HEK293 (cell line): ENCODE data around the gene OCA2.

Experiments used
- CTCF ChIA-PET: fragments of 350-600 bp; formaldehyde crosslinking; extraction: SDS; loops from one replicate; lab custom pipeline; 2021; ENCODE audit warnings: antibody characterized with exemption; lab: Yijun Ruan, JAX
- POLR2A ChIA-PET: fragments of 300-600 bp; formaldehyde crosslinking; extraction: SDS; loops from one replicate; lab custom pipeline; 2020; ENCODE audit warnings: antibody characterized with exemption, inconsistent platforms; lab: Yijun Ruan, JAX
- H3K27ac ChIP-seq: fragments of 200-500 bp; sonication (Bioruptor generic); 2 replicates; pipeline ENCODE4 v1.5.1; 2014; ENCODE audit warnings: low read depth, low read length, control low read depth, inconsistent platforms; ENCODE audit errors: extremely low read depth
- H3K36me3 ChIP-seq, 2 experiments: fragments of 200-500 bp in 1 of 2; sonication (Bioruptor generic) in 1 of 2; 1 replicate in 1 of 2; 2 replicates in 1 of 2; pipeline ENCODE4 v1.5.1; 2014 to 2017; ENCODE audit warnings: inconsistent platforms in 2 of 2, low read length in 2 of 2; ENCODE audit not compliant: control insufficient read depth in 2 of 2, insufficient read depth in 1 of 2
- H3K4me1 ChIP-seq: fragments of 200-500 bp; sonication (Bioruptor generic); 2 replicates; pipeline ENCODE4 v1.5.1; 2014; ENCODE audit warnings: mild to moderate bottlenecking, low read length, inconsistent platforms; ENCODE audit not compliant: control insufficient read depth, insufficient read depth
- H3K4me3 ChIP-seq: 2 replicates; pipeline ENCODE4 v1.5.1; 2011; ENCODE audit warnings: low read depth, mild to moderate bottlenecking, control low read depth, low read length, moderate library complexity
- H3K9me3 ChIP-seq: fragments of 200-500 bp; sonication (Bioruptor generic); 2 replicates; pipeline ENCODE4 v1.5.1; 2014; ENCODE audit warnings: low read depth, low read length, inconsistent platforms; ENCODE audit not compliant: control insufficient read depth, insufficient read depth
- FEZF1 ChIP-seq: fragments of 450-650 bp; formaldehyde crosslinking; IDR thresholded peaks from 2 replicates; pipeline ENCODE4 v1.5.1; 2016; ENCODE audit warnings: missing biosample characterization, missing genetic modification characterization
- SCRT2 ChIP-seq: fragments of 450-650 bp; formaldehyde crosslinking; IDR thresholded peaks from 2 replicates; pipeline ENCODE4 v1.5.1; 2016; ENCODE audit warnings: missing biosample characterization, missing genetic modification characterization
- YY1 ChIP-seq: fragments of 450-650 bp; formaldehyde crosslinking; IDR thresholded peaks from 2 replicates; pipeline ENCODE4 v1.5.1; 2018; ENCODE audit warnings: missing biosample characterization, missing genetic modification characterization
- YY2 ChIP-seq: fragments of 450-650 bp; formaldehyde crosslinking; IDR thresholded peaks from 2 replicates; pipeline ENCODE4 v1.5.1; 2016; ENCODE audit warnings: missing biosample characterization, missing genetic modification characterization
- ZBTB44 ChIP-seq: fragments of 450-650 bp; IDR thresholded peaks from 2 replicates; pipeline ENCODE4 v1.5.1; 2018; ENCODE audit warnings: missing biosample characterization, mild to moderate bottlenecking, missing genetic modification characterization
- ZFP37 ChIP-seq: fragments of 450-650 bp; formaldehyde crosslinking; IDR thresholded peaks from 2 replicates; pipeline ENCODE4 v1.5.1; 2016; ENCODE audit warnings: missing biosample characterization, missing genetic modification characterization
- ZNF354C ChIP-seq: fragments of 450-650 bp; formaldehyde crosslinking; IDR thresholded peaks from 2 replicates; pipeline ENCODE4 v1.5.1; 2016; ENCODE audit warnings: missing biosample characterization, missing genetic modification characterization, low read depth, borderline replicate concordance
- ZNF426 ChIP-seq: fragments of 450-650 bp; formaldehyde crosslinking; IDR thresholded peaks from 2 replicates; pipeline ENCODE4 v1.5.1; 2017; ENCODE audit warnings: missing biosample characterization, missing genetic modification characterization, mild to moderate bottlenecking, inconsistent platforms, moderate library complexity
- ZNF510 ChIP-seq: fragments of 450-650 bp; formaldehyde crosslinking; IDR thresholded peaks from 2 replicates; pipeline ENCODE4 v1.5.1; 2018; ENCODE audit warnings: mild to moderate bottlenecking, missing genetic modification characterization, missing biosample characterization; ENCODE audit not compliant: insufficient replicate concordance
- ZNF548 ChIP-seq: fragments of 450-650 bp; formaldehyde crosslinking; IDR thresholded peaks from 2 replicates; pipeline ENCODE4 v1.5.1; 2016; ENCODE audit warnings: missing biosample characterization, missing genetic modification characterization
- ZNF639 ChIP-seq: fragments of 450-650 bp; formaldehyde crosslinking; IDR thresholded peaks from 2 replicates; pipeline ENCODE4 v1.5.1; 2016; ENCODE audit warnings: missing biosample characterization, missing genetic modification characterization
- ZNF747 ChIP-seq: fragments of 450-650 bp; formaldehyde crosslinking; IDR thresholded peaks from 2 replicates; pipeline ENCODE4 v1.5.1; 2016; ENCODE audit warnings: missing biosample characterization, missing genetic modification characterization
- ZNF792 ChIP-seq: fragments of 450-650 bp; formaldehyde crosslinking; IDR thresholded peaks from 2 replicates; pipeline ENCODE4 v1.5.1; 2016; ENCODE audit warnings: missing biosample characterization, missing genetic modification characterization
- TF ChIP-seq, protein P1 (sequence below): fragments of 450-650 bp; formaldehyde crosslinking; IDR thresholded peaks from 2 replicates; pipeline ENCODE4 v1.5.1; 2016; ENCODE audit warnings: missing biosample characterization, missing genetic modification characterization
- TF ChIP-seq, protein P2 (sequence below): fragments of 450-650 bp; formaldehyde crosslinking; IDR thresholded peaks from 2 replicates; pipeline ENCODE4 v1.5.1; 2016; ENCODE audit warnings: missing biosample characterization, missing genetic modification characterization
- TF ChIP-seq, protein P3 (sequence below): sonication (generic); formaldehyde crosslinking; IDR thresholded peaks from 2 replicates; pipeline ENCODE4 v1.8.1; 2022; ENCODE audit warnings: mild to moderate bottlenecking, moderate library complexity, missing genetic modification reagents

The OCA2 gene

GRCh38 chr15:27864086-27864485 lies 235.0 kb downstream of the OCA2 start:
- Histone ChIP-seq H3K4me1 (no peaks in the 10 kb centered on the region), H3K36me3 (no peaks in the 10 kb centered on the region), H3K9me3 (no peaks in the 10 kb centered on the region), H3K4me3 (no peak overlapping the region), H3K27ac (no peak overlapping the region)
- TF ChIP-seq FEZF1 (no peak), ZFP37 (tag by site-specific recombination) (no peak), ZNF548 (no peak), YY2 (tag by site-specific recombination) (no peak), SCRT2 (tag by site-specific recombination) (no peak), ZNF426 (tag by site-specific recombination) (no peak), ZNF792 (no peak)
- TF ChIP-seq, protein P1, sequence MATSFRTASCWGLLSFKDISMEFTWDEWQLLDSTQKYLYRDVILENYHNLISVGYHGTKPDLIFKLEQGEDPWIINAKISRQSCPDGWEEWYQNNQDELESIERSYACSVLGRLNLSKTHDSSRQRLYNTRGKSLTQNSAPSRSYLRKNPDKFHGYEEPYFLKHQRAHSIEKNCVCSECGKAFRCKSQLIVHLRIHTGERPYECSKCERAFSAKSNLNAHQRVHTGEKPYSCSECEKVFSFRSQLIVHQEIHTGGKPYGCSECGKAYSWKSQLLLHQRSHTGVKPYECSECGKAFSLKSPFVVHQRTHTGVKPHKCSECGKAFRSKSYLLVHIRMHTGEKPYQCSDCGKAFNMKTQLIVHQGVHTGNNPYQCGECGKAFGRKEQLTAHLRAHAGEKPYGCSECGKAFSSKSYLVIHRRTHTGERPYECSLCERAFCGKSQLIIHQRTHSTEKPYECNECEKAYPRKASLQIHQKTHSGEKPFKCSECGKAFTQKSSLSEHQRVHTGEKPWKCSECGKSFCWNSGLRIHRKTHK (tag by site-specific recombination), result no peak
- TF ChIP-seq, protein P2, sequence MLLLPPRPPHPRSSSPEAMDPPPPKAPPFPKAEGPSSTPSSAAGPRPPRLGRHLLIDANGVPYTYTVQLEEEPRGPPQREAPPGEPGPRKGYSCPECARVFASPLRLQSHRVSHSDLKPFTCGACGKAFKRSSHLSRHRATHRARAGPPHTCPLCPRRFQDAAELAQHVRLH (tag by site-specific recombination), result no peak
- CTCF ChIA-PET, result no interaction called here
- POLR2A ChIA-PET, result no interaction called here

DNA sequence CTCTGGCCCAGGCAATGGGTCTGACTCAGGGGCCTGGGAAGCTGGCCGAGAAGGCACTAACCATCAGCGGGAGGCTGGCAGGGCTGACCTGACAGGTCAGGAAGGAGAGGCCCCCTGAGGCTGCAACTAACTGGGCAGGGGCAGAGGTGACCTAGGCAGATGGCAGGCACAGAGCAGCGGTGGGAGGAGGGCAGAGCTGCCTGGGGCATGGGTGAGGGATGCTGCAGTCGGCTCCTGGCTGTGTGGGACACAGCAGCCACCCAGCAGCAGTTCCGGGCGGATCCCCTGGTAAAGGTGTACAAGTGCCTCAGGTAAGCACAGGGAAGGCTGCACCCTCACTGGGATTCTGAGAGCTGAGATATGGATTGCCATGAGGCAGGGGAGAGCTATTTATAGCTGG lies 236.1 kb downstream of the OCA2 start:
- Histone ChIP-seq H3K36me3 (no peaks in the 10 kb centered on the region), H3K9me3 (no peaks in the 10 kb centered on the region), H3K4me3 (no peak overlapping the region), H3K4me1 (no peaks in the 10 kb centered on the region)
- CTCF ChIA-PET, result no interaction called here
- POLR2A ChIA-PET, result no interaction called here
- TF ChIP-seq ZNF639 (tag by site-specific recombination), result no peak
- TF ChIP-seq, protein P3, sequence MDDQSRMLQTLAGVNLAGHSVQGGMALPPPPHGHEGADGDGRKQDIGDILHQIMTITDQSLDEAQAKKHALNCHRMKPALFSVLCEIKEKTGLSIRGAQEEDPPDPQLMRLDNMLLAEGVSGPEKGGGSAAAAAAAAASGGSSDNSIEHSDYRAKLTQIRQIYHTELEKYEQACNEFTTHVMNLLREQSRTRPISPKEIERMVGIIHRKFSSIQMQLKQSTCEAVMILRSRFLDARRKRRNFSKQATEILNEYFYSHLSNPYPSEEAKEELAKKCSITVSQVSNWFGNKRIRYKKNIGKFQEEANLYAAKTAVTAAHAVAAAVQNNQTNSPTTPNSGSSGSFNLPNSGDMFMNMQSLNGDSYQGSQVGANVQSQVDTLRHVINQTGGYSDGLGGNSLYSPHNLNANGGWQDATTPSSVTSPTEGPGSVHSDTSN (CRISPR knock-in tag), result no peak
- no peak for TF ChIP-seq ZBTB44 (tag by site-specific recombination)
- TF ChIP-seq ZNF747 (tag by site-specific recombination), result no peak
- no peak for TF ChIP-seq ZNF354C (tag by site-specific recombination)
- TF ChIP-seq YY1 (tag by site-specific recombination), result no peak
- TF ChIP-seq, all 188 proteins: peak for 0
- H3K27ac ChIP-seq, result no peak overlapping the region

DNA sequence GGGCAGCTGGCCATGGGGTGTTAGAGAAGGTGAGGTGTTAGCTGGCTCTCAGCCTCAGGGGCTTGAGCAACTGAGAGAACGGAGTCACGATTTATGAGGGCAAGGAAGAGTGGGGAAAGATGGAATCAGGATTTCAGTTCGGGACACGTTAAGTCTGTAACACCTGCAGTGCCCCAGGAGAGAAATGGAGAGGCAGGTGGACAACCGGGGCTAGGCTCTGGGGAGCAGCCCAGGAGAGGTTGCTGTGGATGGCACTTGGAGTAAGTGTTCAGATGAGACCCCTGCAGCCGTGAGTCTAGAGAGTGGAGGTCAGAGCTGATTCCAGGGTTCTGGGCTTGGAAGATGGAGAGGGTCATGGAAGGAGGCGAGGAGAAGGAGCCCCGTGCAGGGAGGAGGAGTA lies 237.9 kb downstream of the OCA2 start:
- no peaks in the 10 kb centered on the region for H3K4me1 ChIP-seq
- TF ChIP-seq, protein P1 (tag by site-specific recombination), result no peak
- no peak for TF ChIP-seq ZNF510 (tag by site-specific recombination)
- H3K27ac ChIP-seq, result no peak overlapping the region
- CTCF ChIA-PET, result no interaction called here
- no peaks in the 10 kb centered on the region for H3K36me3 ChIP-seq
- POLR2A ChIA-PET, result no interaction called here
- H3K9me3 ChIP-seq, result no peaks in the 10 kb centered on the region
- no peak overlapping the region for H3K4me3 ChIP-seq
